Esophagus muscularis mucosa (tissue), 3 donors: ENCODE measurements around the gene MYD88.

Experiments
- POLR2A ChIP-seq: fragments of 450-650 bp; IDR thresholded peaks from one replicate; pipeline ENCODE4 v1.6.1; 2017; ENCODE audit warnings: antibody characterized with exemption, moderate library complexity, mild to moderate bottlenecking, low read depth
- TF ChIP-seq, protein P1 (sequence below), 3 experiments: fragments of 200-600 bp in 2 of 3; fragments of 450-650 bp in 1 of 3; sonication (generic) in 2 of 3; IDR thresholded peaks; one replicate each; pipeline ENCODE4 v1.5.1; 2017 to 2019; ENCODE audit warnings: antibody characterized with exemption in 3 of 3, mild to moderate bottlenecking in 2 of 3, moderate library complexity in 1 of 3

DNA sequence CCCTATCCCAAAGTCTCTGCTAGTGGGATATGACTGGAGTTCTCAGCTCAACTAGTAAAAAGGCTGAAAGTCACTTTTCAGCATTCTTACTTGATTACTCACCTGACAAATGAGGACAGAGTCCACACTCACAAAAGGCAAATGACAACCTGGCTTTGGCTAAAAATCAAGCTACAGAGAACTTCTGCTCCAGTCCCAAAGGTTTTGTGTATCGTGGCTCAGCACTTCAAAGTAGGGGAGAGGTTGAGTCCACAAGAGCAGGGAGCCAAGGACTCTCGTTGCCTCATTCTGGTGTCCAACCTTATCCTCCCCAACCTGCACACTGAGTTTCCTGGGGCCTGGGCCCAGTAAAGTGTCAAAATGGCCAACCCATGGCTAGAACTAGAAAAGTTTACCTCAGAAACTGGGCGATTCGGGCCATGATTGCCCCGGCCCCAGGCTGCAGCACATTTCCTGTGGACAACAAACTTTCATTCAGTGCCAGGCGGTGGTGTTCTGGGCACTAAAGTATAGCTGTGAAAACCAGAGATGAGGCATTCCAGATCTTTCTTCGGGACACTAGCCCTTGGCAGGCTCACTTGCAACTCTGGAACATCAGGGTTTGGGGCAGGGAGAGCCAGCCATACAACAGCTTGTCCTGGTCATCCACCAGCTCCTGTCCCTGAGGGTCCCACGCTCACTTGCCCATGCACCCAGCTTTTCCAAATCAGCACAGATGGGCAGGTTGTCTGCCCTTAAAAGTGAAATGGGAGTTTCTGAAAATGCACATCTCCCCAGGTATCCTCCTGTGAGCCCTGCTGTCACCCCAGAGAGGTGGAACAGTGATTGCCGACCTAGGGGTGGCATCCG lies 4.7 kb upstream of the MYD88 start:
- TF ChIP-seq POLR2A, result no peak
- TF ChIP-seq, protein P1, sequence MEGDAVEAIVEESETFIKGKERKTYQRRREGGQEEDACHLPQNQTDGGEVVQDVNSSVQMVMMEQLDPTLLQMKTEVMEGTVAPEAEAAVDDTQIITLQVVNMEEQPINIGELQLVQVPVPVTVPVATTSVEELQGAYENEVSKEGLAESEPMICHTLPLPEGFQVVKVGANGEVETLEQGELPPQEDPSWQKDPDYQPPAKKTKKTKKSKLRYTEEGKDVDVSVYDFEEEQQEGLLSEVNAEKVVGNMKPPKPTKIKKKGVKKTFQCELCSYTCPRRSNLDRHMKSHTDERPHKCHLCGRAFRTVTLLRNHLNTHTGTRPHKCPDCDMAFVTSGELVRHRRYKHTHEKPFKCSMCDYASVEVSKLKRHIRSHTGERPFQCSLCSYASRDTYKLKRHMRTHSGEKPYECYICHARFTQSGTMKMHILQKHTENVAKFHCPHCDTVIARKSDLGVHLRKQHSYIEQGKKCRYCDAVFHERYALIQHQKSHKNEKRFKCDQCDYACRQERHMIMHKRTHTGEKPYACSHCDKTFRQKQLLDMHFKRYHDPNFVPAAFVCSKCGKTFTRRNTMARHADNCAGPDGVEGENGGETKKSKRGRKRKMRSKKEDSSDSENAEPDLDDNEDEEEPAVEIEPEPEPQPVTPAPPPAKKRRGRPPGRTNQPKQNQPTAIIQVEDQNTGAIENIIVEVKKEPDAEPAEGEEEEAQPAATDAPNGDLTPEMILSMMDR (IDR thresholded peaks at IDR 0.05), result no peak
